OCI-LY1 (cell line): ENCODE measurements around the gene TMEM247.

Experiments
- H2AFZ ChIP-seq: fragments of 200-600 bp; sonication (generic), shearing (Covaris generic); 2 replicates; pipeline ENCODE4 v1.6.0; 2014; ENCODE audit warnings: antibody characterized with exemption, mild to moderate bottlenecking, low read length
- H3F3A ChIP-seq: fragments of 200-600 bp; sonication (generic), shearing (Covaris generic); 2 replicates; pipeline ENCODE4 v1.6.0; 2014; ENCODE audit warnings: mild to moderate bottlenecking, antibody characterized with exemption, low read length, moderate library complexity; ENCODE audit not compliant: insufficient read depth
- H3K27ac ChIP-seq: fragments of 200-600 bp; sonication (generic); 2 replicates; pipeline ENCODE4 v1.5.1; 2014; ENCODE audit warnings: low read length, mixed run types, mild to moderate bottlenecking, low read depth; ENCODE audit not compliant: poor library complexity, severe bottlenecking
- H3K27me3 ChIP-seq: fragments of 200-600 bp; sonication (generic); 2 replicates; pipeline ENCODE4 v1.6.0; 2014; ENCODE audit warnings: antibody characterized with exemption, mild to moderate bottlenecking, low read length, moderate library complexity; ENCODE audit not compliant: insufficient read depth
- H3K36me3 ChIP-seq: fragments of 200-600 bp; sonication (generic); 2 replicates; pipeline ENCODE4 v1.6.1; 2014; ENCODE audit warnings: mild to moderate bottlenecking, antibody characterized with exemption, low read length, moderate library complexity, mixed read lengths; ENCODE audit not compliant: insufficient read depth
- H3K4me1 ChIP-seq: fragments of 200-600 bp; sonication (generic); 2 replicates; pipeline ENCODE4 v1.5.1; 2014; ENCODE audit warnings: mild to moderate bottlenecking, low read length, moderate library complexity; ENCODE audit not compliant: insufficient read depth, severe bottlenecking
- H3K4me2 ChIP-seq: fragments of 200-600 bp; sonication (generic), shearing (Covaris generic); 2 replicates; pipeline ENCODE4 v1.6.1; 2014; ENCODE audit warnings: low read length
- H3K4me3 ChIP-seq: fragments of 200-600 bp; sonication (generic); 2 replicates; pipeline ENCODE4 v1.5.1; 2014; ENCODE audit warnings: low read length, low read depth, mild to moderate bottlenecking, mixed read lengths; ENCODE audit not compliant: poor library complexity, severe bottlenecking
- H3K79me2 ChIP-seq: fragments of 200-600 bp; shearing (Covaris generic); 2 replicates; pipeline ENCODE4 v1.6.1; 2016; ENCODE audit warnings: mixed run types, low read length, mixed read lengths; ENCODE audit not compliant: insufficient read depth
- H3K9ac ChIP-seq: fragments of 200-600 bp; sonication (generic), shearing (Covaris generic); 2 replicates; pipeline ENCODE4 v1.6.1; 2014; ENCODE audit warnings: mild to moderate bottlenecking, low read length, mixed read lengths
- H3K9me2 ChIP-seq: fragments of 200-600 bp; sonication (generic), shearing (Covaris generic); 2 replicates; pipeline ENCODE4 v1.6.1; 2014; ENCODE audit warnings: low read depth, mild to moderate bottlenecking, low read length, mixed read lengths
- H3K9me3 ChIP-seq: fragments of 200-600 bp; shearing (Covaris generic); 2 replicates; pipeline ENCODE4 v1.6.1; 2014; ENCODE audit warnings: low read length, mixed read lengths
- H4K20me1 ChIP-seq: fragments of 200-600 bp; sonication (generic), shearing (Covaris generic); 2 replicates; pipeline ENCODE4 v1.6.0; 2016; ENCODE audit warnings: mild to moderate bottlenecking, low read length; ENCODE audit not compliant: insufficient read depth
- EZH2 ChIP-seq: fragments of 200-600 bp; sonication (generic), shearing (Covaris generic); IDR thresholded peaks from 2 replicates; pipeline ENCODE4 v1.8.0; 2017; ENCODE audit warnings: borderline replicate concordance, mixed run types, mild to moderate bottlenecking, antibody characterized with exemption, low read length, moderate library complexity, mixed read lengths
- TF ChIP-seq, protein P1 (sequence below): fragments of 200-600 bp; sonication (generic), shearing (Covaris generic); IDR thresholded peaks from 2 replicates; pipeline ENCODE4 v1.5.1; 2017; ENCODE audit warnings: mild to moderate bottlenecking, antibody characterized with exemption, low read length, moderate library complexity, mixed read lengths

TMEM247 gene

GRCh38 chr2:46479265-46479664 is at the start of gene TMEM247:
TSS of gene TMEM247 (plus strand) at chr2:46479565.
- Histone ChIP-seq H3K79me2 (no peaks in the 10 kb centered on the region), H3K27me3 (peaks cover 5% of the 10 kb centered on the region; the same call in 1 of the 2 replicates), H3K9me2 (no peaks in the 10 kb centered on the region), H3K27ac (no peak within 1 kb of the TSS), H4K20me1 (no peaks in the 10 kb centered on the region), H3K36me3 (no peaks in the 10 kb centered on the region; the same call in 1 of the 2 replicates), H2AFZ (no peak within 1 kb of the TSS), H3F3A (no peaks in the 10 kb centered on the region), H3K9me3 (no peaks in the 10 kb centered on the region), H3K4me2 (no peak within 1 kb of the TSS), H3K9ac (no peak within 1 kb of the TSS), H3K4me3 (no peak within 1 kb of the TSS), H3K4me1 (peaks cover 12% of the 10 kb centered on the region)
- TF ChIP-seq, protein P1, sequence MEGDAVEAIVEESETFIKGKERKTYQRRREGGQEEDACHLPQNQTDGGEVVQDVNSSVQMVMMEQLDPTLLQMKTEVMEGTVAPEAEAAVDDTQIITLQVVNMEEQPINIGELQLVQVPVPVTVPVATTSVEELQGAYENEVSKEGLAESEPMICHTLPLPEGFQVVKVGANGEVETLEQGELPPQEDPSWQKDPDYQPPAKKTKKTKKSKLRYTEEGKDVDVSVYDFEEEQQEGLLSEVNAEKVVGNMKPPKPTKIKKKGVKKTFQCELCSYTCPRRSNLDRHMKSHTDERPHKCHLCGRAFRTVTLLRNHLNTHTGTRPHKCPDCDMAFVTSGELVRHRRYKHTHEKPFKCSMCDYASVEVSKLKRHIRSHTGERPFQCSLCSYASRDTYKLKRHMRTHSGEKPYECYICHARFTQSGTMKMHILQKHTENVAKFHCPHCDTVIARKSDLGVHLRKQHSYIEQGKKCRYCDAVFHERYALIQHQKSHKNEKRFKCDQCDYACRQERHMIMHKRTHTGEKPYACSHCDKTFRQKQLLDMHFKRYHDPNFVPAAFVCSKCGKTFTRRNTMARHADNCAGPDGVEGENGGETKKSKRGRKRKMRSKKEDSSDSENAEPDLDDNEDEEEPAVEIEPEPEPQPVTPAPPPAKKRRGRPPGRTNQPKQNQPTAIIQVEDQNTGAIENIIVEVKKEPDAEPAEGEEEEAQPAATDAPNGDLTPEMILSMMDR = no peak
- TF ChIP-seq EZH2 = no peak

GRCh38 chr2:46430413-46430812 is 49.0 kb upstream of the TMEM247 start:
- H3K79me2 ChIP-seq = no peaks in the 10 kb centered on the region
- H3K9ac ChIP-seq = no peak overlapping the region
- peaks cover 7% of the 10 kb centered on the region; the same call in 1 of the 2 replicates for H3K27me3 ChIP-seq
- H4K20me1 ChIP-seq = no peaks in the 10 kb centered on the region
- H3K4me1 ChIP-seq = no peaks in the 10 kb centered on the region
- H3K9me2 ChIP-seq = no peaks in the 10 kb centered on the region
- H3K4me2 ChIP-seq = no peak overlapping the region
- H3K9me3 ChIP-seq = no peaks in the 10 kb centered on the region
- no peaks in the 10 kb centered on the region for H3K36me3 ChIP-seq
- H3K4me3 ChIP-seq = no peak overlapping the region
- no peak overlapping the region for H3K27ac ChIP-seq
- H2AFZ ChIP-seq = no peak overlapping the region
- no peak for TF ChIP-seq EZH2
- TF ChIP-seq, protein P1 = no peak
- H3F3A ChIP-seq = no peaks in the 10 kb centered on the region

DNA sequence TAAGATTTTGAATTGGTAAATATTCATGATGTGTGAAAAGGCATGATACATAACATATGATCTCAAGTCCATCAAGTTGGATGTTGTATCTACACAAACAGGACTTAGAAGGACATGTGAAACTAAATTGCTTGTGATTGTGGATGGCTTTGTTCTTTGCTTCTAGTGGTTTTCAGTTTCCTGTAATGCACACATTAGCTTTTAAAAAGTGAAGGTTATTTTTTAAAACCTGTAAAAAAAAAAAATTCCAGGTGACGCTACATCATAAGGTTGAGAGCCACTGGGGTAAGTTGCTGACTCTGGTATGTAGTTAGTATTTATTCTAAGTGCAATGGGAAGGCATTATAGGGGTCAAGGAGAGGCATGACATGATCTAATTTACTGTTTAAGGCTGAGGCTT is 48.4 kb upstream of the TMEM247 start:
- H4K20me1 ChIP-seq = no peaks in the 10 kb centered on the region
- H3K36me3 ChIP-seq = no peaks in the 10 kb centered on the region
- H3K27ac ChIP-seq = no peak overlapping the region
- H2AFZ ChIP-seq = no peak overlapping the region
- H3K9me3 ChIP-seq = no peaks in the 10 kb centered on the region
- no peak overlapping the region for H3K4me3 ChIP-seq
- no peaks in the 10 kb centered on the region for H3K79me2 ChIP-seq
- no peaks in the 10 kb centered on the region for H3K4me1 ChIP-seq
- no peak overlapping the region for H3K4me2 ChIP-seq
- no peaks in the 10 kb centered on the region for H3K9me2 ChIP-seq
- no peak overlapping the region for H3K9ac ChIP-seq
- TF ChIP-seq, protein P1 = no peak
- no peak for TF ChIP-seq EZH2
- no peaks in the 10 kb centered on the region for H3F3A ChIP-seq
- H3K27me3 ChIP-seq = peaks cover 7% of the 10 kb centered on the region; the same call in 1 of the 2 replicates
